H1 (cell line): ENCODE results near the gene FZD4. TPM values are rescaled to one million over a fixed set of nuclear protein-coding genes. Genes with fewer than 3 reads are reported as not detected.

Experiments
- CTCF ChIA-PET: fragments of 300-600 bp; sonication (Branson Sonifier 250); formaldehyde crosslinking; loops from one replicate; lab custom pipeline; 2021; ENCODE audit not compliant: partially characterized antibody; lab: Charles Lee
- POLR2A ChIA-PET: fragments of 300-600 bp; sonication (Branson Sonifier 250); formaldehyde crosslinking; loops from one replicate; lab custom pipeline; 2021; ENCODE audit warnings: inconsistent platforms; ENCODE audit not compliant: partially characterized antibody; lab: Charles Lee
- DNase-seq, 2 experiments: peaks; one replicate each; pipeline versions ENCODE4 v3.0.0 to v3.0.0-alpha.2; 2010 to 2022; ENCODE audit warnings: low spot score in 2 of 2, low read depth in 1 of 2, mixed read lengths in 1 of 2
- FAIRE-seq: peaks from 2 replicates; lab custom pipeline; 2011; peaks lifted over from hg19 to GRCh38; lab: Jason Lieb, UNC
- H2AFZ ChIP-seq: 2 replicates; pipeline ENCODE4 v1.8.1; 2012; ENCODE audit warnings: low read length, inconsistent platforms
- H2AK5ac ChIP-seq: 2 replicates; pipeline ENCODE4 v1.6.1; 2013; ENCODE audit warnings: low read depth, low read length
- H2BK120ac ChIP-seq: replicated peaks from 2 replicates; pipeline ENCODE3; 2013; ENCODE audit warnings: low read depth, low read length, inconsistent platforms
- H2BK12ac ChIP-seq: 2 replicates; pipeline ENCODE4 v1.6.1; 2013; ENCODE audit warnings: low read depth, low read length
- H2BK15ac ChIP-seq: 2 replicates; pipeline ENCODE4 v1.6.1; 2013; ENCODE audit warnings: low read length
- H2BK20ac ChIP-seq: 2 replicates; pipeline ENCODE4 v1.6.1; 2013; ENCODE audit warnings: low read length
- H2BK5ac ChIP-seq: 2 replicates; pipeline ENCODE4 v1.6.1; 2013; ENCODE audit warnings: low read depth, low read length
- H3K14ac ChIP-seq: 2 replicates; pipeline ENCODE4 v1.6.1; 2013; ENCODE audit warnings: inconsistent platforms; ENCODE audit not compliant: insufficient read length
- H3K18ac ChIP-seq: 2 replicates; pipeline ENCODE4 v1.6.1; 2013; ENCODE audit warnings: low read length; ENCODE audit errors: extremely low read depth
- H3K23ac ChIP-seq: 2 replicates; pipeline ENCODE4 v1.6.1; 2013; ENCODE audit warnings: inconsistent platforms; ENCODE audit not compliant: insufficient read length
- H3K23me2 ChIP-seq: 2 replicates; pipeline ENCODE4 v1.6.1; 2013; ENCODE audit warnings: low read depth, low read length
- H3K27ac ChIP-seq: 2 replicates; pipeline ENCODE4 v1.6.1; 2011; ENCODE audit warnings: low read depth, low read length, inconsistent platforms
- H3K27me3 ChIP-seq, 4 experiments: replicated peaks in 1 of 4; 1 replicate in 1 of 4; 2 replicates in 3 of 4; pipeline versions ENCODE4 v1.6.1 to v1.8.1; 2011 to 2013; ENCODE audit warnings: low read length in 3 of 4, mild to moderate bottlenecking in 3 of 4, inconsistent platforms in 2 of 4, mixed read lengths in 2 of 4, moderate library complexity in 1 of 4; ENCODE audit not compliant: control insufficient read depth in 3 of 4, insufficient read depth in 3 of 4; ENCODE audit errors: extremely low read depth in 1 of 4
- H3K36me3 ChIP-seq, 4 experiments: 2 replicates each; pipeline versions ENCODE4 v1.6.1 to v1.8.1; 2011 to 2013; ENCODE audit warnings: mild to moderate bottlenecking in 4 of 4, low read length in 3 of 4, moderate library complexity in 2 of 4, control low read depth in 1 of 4, inconsistent platforms in 1 of 4; ENCODE audit not compliant: insufficient read depth in 4 of 4, control insufficient read depth in 2 of 4
- H3K4ac ChIP-seq: replicated peaks from 2 replicates; pipeline ENCODE3; 2013; ENCODE audit warnings: low read length, low read depth, mixed read lengths, inconsistent platforms; ENCODE audit not compliant: insufficient read length
- H3K4me1 ChIP-seq, 4 experiments: replicated peaks in 1 of 4; 1 replicate in 1 of 4; 2 replicates in 3 of 4; pipeline versions ENCODE4 v1.6.1 to v1.8.1; 2011 to 2013; ENCODE audit warnings: low read length in 3 of 4, inconsistent platforms in 2 of 4, mixed read lengths in 1 of 4; ENCODE audit not compliant: insufficient read depth in 4 of 4, control insufficient read depth in 3 of 4
- H3K4me2 ChIP-seq, 2 experiments: 2 replicates each; pipeline versions ENCODE4 v1.6.1 to v1.8.1; 2011 to 2013; ENCODE audit warnings: low read depth in 2 of 2, low read length in 2 of 2, control low read depth in 1 of 2, inconsistent platforms in 1 of 2, mild to moderate bottlenecking in 1 of 2; ENCODE audit not compliant: insufficient read depth in 1 of 2
- H3K4me3 ChIP-seq, 4 experiments: fragments of 200-600, 300-600 bp in 1 of 4; sonication (generic), shearing (Covaris generic), sonication (Bioruptor Twin) in 1 of 4; 2 replicates each; pipeline versions ENCODE4 v1.5.1 to v1.8.1; 2011 to 2016; ENCODE audit warnings: low read length in 4 of 4, low read depth in 3 of 4, control low read depth in 2 of 4, inconsistent platforms in 2 of 4, mild to moderate bottlenecking in 2 of 4, mixed read lengths in 1 of 4, moderate library complexity in 1 of 4; ENCODE audit not compliant: insufficient read depth in 2 of 4; ENCODE audit errors: extremely low read depth in 1 of 4
- H3K56ac ChIP-seq: replicated peaks from 2 replicates; pipeline ENCODE3; 2013; ENCODE audit warnings: low read depth, mild to moderate bottlenecking, mixed read lengths, low read length, inconsistent platforms; ENCODE audit not compliant: insufficient read length
- H3K79me1 ChIP-seq: 2 replicates; pipeline ENCODE4 v1.6.1; 2013; ENCODE audit warnings: low read depth, low read length, control low read depth
- H3K79me2 ChIP-seq, 2 experiments: 2 replicates each; pipeline versions ENCODE4 v1.6.1 to v1.8.1; 2012 to 2013; ENCODE audit warnings: low read length in 2 of 2, mild to moderate bottlenecking in 2 of 2, inconsistent platforms in 1 of 2; ENCODE audit not compliant: insufficient read depth in 2 of 2, control insufficient read depth in 1 of 2
- H3K9ac ChIP-seq, 4 experiments: replicated peaks in 1 of 4; 1 replicate in 1 of 4; 2 replicates in 3 of 4; pipeline versions ENCODE4 v1.6.1 to v1.8.1; 2011 to 2013; ENCODE audit warnings: low read depth in 3 of 4, low read length in 3 of 4, control low read depth in 2 of 4, mild to moderate bottlenecking in 2 of 4, moderate library complexity in 2 of 4, inconsistent platforms in 1 of 4; ENCODE audit errors: extremely low read depth in 1 of 4
- H3K9me3 ChIP-seq, 2 experiments: 2 replicates each; pipeline versions ENCODE4 v1.6.1 to v1.8.1; 2012 to 2013; ENCODE audit warnings: mild to moderate bottlenecking in 2 of 2, moderate library complexity in 2 of 2, control low read depth in 1 of 2, inconsistent platforms in 1 of 2, low read depth in 1 of 2, low read length in 1 of 2, mixed read lengths in 1 of 2; ENCODE audit not compliant: insufficient read depth in 2 of 2
- H4K20me1 ChIP-seq, 2 experiments: replicated peaks in 1 of 2; 2 replicates each; pipeline versions ENCODE3 to v1.8.1; 2011 to 2013; ENCODE audit warnings: inconsistent platforms in 2 of 2, low read length in 2 of 2, mild to moderate bottlenecking in 1 of 2; ENCODE audit not compliant: insufficient read depth in 2 of 2, control insufficient read depth in 1 of 2
- H4K5ac ChIP-seq: 2 replicates; pipeline ENCODE4 v1.6.1; 2013; ENCODE audit warnings: low read length, low read depth, mixed read lengths, inconsistent platforms; ENCODE audit not compliant: insufficient read length
- H4K8ac ChIP-seq: 2 replicates; pipeline ENCODE4 v1.8.0; 2013; ENCODE audit warnings: mild to moderate bottlenecking, moderate library complexity, low read length, inconsistent platforms; ENCODE audit not compliant: insufficient read depth; ENCODE audit errors: extremely low read depth
- H4K91ac ChIP-seq: replicated peaks from 2 replicates; pipeline ENCODE3; 2013; ENCODE audit warnings: low read length, mixed read lengths, inconsistent platforms; ENCODE audit not compliant: insufficient read length
- ASH2L ChIP-seq: fragments of 200-600, 300-600 bp; sonication (generic); IDR thresholded peaks from one replicate; pipeline ENCODE4 v1.7.1; 2017; ENCODE audit warnings: low read length
- CBX5 ChIP-seq: fragments of 300-800, 300-1000 bp; sonication (generic); IDR thresholded peaks from 2 replicates; pipeline ENCODE4 v1.7.1; 2016; ENCODE audit warnings: antibody characterized with exemption, low read length, low read depth
- EZH2 ChIP-seq: fragments of 200-600 bp; sonication (generic); IDR thresholded peaks from 2 replicates; pipeline ENCODE4 v1.7.1; 2012; ENCODE audit warnings: low read depth, mild to moderate bottlenecking, moderate library complexity, low read length, inconsistent platforms; ENCODE audit not compliant: severe bottlenecking
- JUN ChIP-seq: IDR thresholded peaks from 2 replicates; pipeline ENCODE4 v1.6.1; 2011; ENCODE audit warnings: low read depth, mild to moderate bottlenecking, improper control_type of control experiment, low read length
- KDM1A ChIP-seq: fragments of 200-600, 300-600 bp; sonication (generic); IDR thresholded peaks from 2 replicates; pipeline ENCODE4 v1.7.1; 2016; ENCODE audit warnings: mild to moderate bottlenecking, low read length, borderline replicate concordance
- MAFK ChIP-seq: IDR thresholded peaks from 2 replicates; pipeline ENCODE4 v1.6.1; 2012; ENCODE audit warnings: low read depth, mild to moderate bottlenecking, improper control_type of control experiment, low read length
- POLR2AphosphoS5 ChIP-seq: IDR thresholded peaks from 2 replicates; pipeline ENCODE4 v1.6.1; 2011; ENCODE audit warnings: low read depth, low read length
- RXRA ChIP-seq: IDR thresholded peaks from 2 replicates; pipeline ENCODE4 v1.6.1; 2011; ENCODE audit warnings: low read depth, mild to moderate bottlenecking, low read length, moderate library complexity; ENCODE audit not compliant: insufficient read depth
- SAP30 ChIP-seq: fragments of 300-600 bp; sonication (generic); IDR thresholded peaks from 2 replicates; pipeline ENCODE4 v1.7.1; 2012; ENCODE audit warnings: low read length, moderate library complexity, mild to moderate bottlenecking, inconsistent platforms; ENCODE audit not compliant: insufficient read depth, insufficient replicate concordance
- SIN3A ChIP-seq, 2 experiments: IDR thresholded peaks in 1 of 2; conservative IDR thresholded peaks in 1 of 2; 2 replicates each; pipeline ENCODE4 v1.6.1; 2011 to 2012; ENCODE audit warnings: low read length in 2 of 2, improper control_type of control experiment in 1 of 2, low read depth in 1 of 2, mild to moderate bottlenecking in 1 of 2
- SP4 ChIP-seq: IDR thresholded peaks from 2 replicates; pipeline ENCODE4 v1.6.1; 2012; ENCODE audit warnings: low read length, inconsistent platforms
- SUZ12 ChIP-seq: fragments of 200-600 bp; sonication (generic); IDR thresholded peaks from 2 replicates; pipeline ENCODE4 v1.6.1; 2012; ENCODE audit warnings: mild to moderate bottlenecking, inconsistent platforms, low read length, moderate library complexity, mixed read lengths
- whole genome bisulfite sequencing, 2 experiments: shearing (Covaris generic) in 1 of 2; methylation state at CpG; one replicate each; pipeline versions ENCODE4 v1.1.6 to v1.1.7; 2013 to 2015; ENCODE audit warnings: low lambda C conversion rate in 2 of 2, mixed read lengths in 2 of 2, inconsistent platforms in 1 of 2, low coverage in 1 of 2, missing lambda C conversion rate in 1 of 2; ENCODE audit not compliant: insufficient replicate concordance in 2 of 2, insufficient coverage in 1 of 2, insufficient read length in 1 of 2; ENCODE audit errors: extremely low coverage in 1 of 2, missing lambda C conversion rate in 1 of 2; 5-methylcytosine and 5-hydroxymethylcytosine counted together
- polyA plus RNA-seq, 7 experiments: library from polyadenylated mRNA; depleted of rRNA in 3 of 7; stranded (reverse) in 5 of 7; unstranded in 2 of 7; fragments of >200 nt in 5 of 7; fragments of 200-250 nt in 2 of 7; gene quantifications; 1 replicate in 5 of 7; 2 replicates in 1 of 7; 4 replicates in 1 of 7; pipeline versions ENCODE4 v1.2.1 to v1.2.3, GENCODE V29; 2011 to 2013; ENCODE audit warnings: missing spikeins in 2 of 7, mixed read lengths in 2 of 7
- total RNA-seq: library from RNA; stranded (reverse); fragmentation: NEBNext Ultra II Directional; extraction: Animal tissue kit (Norgen Biotek cat#: 25700); gene quantifications from 2 replicates; pipeline ENCODE4 v1.2.1, GENCODE V29; 2021

The FZD4 gene
- total and polyA plus RNA-seq, 2 of the 8 experiments (the other 6 are each of a cell fraction or from before 2014, with no cell fraction given): 3.1 to 7.1 TPM

DNA sequence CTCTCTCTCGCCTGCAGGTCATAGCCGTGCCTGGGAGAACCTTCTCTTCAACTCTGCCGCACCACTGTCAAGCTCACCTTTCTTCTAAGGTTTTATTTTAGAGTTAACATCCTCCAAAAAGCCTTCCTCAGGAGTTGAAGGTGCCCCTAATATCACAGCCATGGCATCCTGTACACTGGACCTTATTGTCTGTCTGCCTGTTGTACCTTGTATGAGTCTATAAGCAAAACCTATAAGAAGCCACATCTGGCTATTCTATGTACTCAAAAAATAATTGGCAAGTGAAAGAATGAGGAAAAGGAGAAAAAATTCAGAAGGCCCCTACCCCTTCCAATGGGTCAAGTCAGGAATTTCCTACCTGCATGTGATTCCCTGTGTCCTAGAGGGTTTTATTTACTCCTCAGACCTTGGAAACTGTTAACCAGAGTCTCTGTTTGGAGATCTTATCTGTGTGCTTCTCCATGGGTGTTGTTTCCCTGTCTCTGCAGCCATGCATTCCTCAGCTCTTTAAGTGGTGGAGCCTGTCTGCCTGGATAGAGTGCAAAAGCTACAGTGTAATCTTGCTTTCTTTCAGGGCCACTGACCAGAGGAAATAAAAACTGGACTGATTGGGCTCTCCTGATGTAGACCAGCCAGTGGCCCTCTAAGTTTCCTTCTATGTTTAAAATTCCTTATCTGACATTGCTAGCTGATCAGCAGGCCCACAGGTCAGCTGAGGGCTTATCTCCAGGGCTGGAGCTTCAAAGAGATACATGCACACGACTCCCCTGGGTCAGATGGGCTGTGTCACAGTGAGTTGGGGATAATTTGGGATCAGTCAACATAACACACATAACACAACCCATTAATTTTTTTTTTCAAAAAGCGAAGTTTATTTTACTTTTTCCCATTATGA lies 44.9 kb upstream of the FZD4 start:
- Histone ChIP-seq H2BK15ac (no peak overlapping the region), H3K23ac (no peak overlapping the region), H2AK5ac (no peak overlapping the region), H3K9ac (no peak overlapping the region), H2AFZ (no peak overlapping the region), H3K23me2 (no peaks in the 10 kb centered on the region), H3K9me3 (no peaks in the 10 kb centered on the region), H2BK120ac (no peak overlapping the region), H3K4ac (no peak overlapping the region), H3K56ac (no peak overlapping the region), H3K27ac (no peak overlapping the region), H3K4me2 (no peak overlapping the region), H3K4me3 (no peak overlapping the region), H3K79me2 (no peaks in the 10 kb centered on the region), H3K4me1 (no peaks in the 10 kb centered on the region), H2BK20ac (no peak overlapping the region), H4K8ac (no peak overlapping the region; the same call in 1 of the 2 replicates), H2BK5ac (no peak overlapping the region), H3K27me3 (no peaks in the 10 kb centered on the region), H3K18ac (no peak overlapping the region), H3K79me1 (no peaks in the 10 kb centered on the region), H2BK12ac (no peak overlapping the region), H3K14ac (no peak overlapping the region), H4K20me1 (no peaks in the 10 kb centered on the region), H4K91ac (no peak overlapping the region), H4K5ac (no peak overlapping the region), H3K36me3 (no peaks in the 10 kb centered on the region)
- DNase-seq (no peak), FAIRE-seq (no peak)
- 74% methylated on average over 5 of the region's 5 CpGs; no CpG with 5 or more reads in 1 of the 2 experiments for WGBS, 2 experiments
- CTCF ChIA-PET: interaction anchor here (0.8 to 1.8 kb wide), 4 partner anchors 12 to 98 kb away, joined by 3 to 6 read pairs (median 3); no protein-coding TSS in a partner anchor
- POLR2A ChIA-PET: interaction anchor here (0.8 to 1.0 kb wide), 2 partner anchors 18 to 148 kb away, joined by 4 to 5 read pairs; no protein-coding TSS in a partner anchor
- no peak for TF ChIP-seq SAP30
- TF ChIP-seq KDM1A: no peak
- TF ChIP-seq SUZ12: no peak
- no peak for TF ChIP-seq POLR2AphosphoS5
- no peak for TF ChIP-seq RXRA
- no peak for TF ChIP-seq CBX5
- no peak for TF ChIP-seq SP4
- TF ChIP-seq JUN: no peak
- no peak for TF ChIP-seq EZH2
- no peak for TF ChIP-seq SIN3A (conservative IDR thresholded peaks at IDR 0.05 in 1 of 2, IDR thresholded peaks at IDR 0.05 in 1 of 2; ENCODE audit: low read depth in 1 of 2, low read length in 2 of 2)
- TF ChIP-seq ASH2L: no peak
- TF ChIP-seq MAFK: no peak
